GM19351 (cell line): Measurements from ENCODE around the gene SEBOX.
A peak's percentile ranks its signal among the peaks of the same experiment; 100 is the strongest.

Experiments used
- ATAC-seq: cut with Tn5 transposase; IDR thresholded peaks from one replicate; pipeline ENCODE4 v1.9.1; 2021; ENCODE audit warnings: mild to moderate bottlenecking, moderate library complexity; ENCODE audit not compliant: unreplicated experiment

SEBOX gene

DNA sequence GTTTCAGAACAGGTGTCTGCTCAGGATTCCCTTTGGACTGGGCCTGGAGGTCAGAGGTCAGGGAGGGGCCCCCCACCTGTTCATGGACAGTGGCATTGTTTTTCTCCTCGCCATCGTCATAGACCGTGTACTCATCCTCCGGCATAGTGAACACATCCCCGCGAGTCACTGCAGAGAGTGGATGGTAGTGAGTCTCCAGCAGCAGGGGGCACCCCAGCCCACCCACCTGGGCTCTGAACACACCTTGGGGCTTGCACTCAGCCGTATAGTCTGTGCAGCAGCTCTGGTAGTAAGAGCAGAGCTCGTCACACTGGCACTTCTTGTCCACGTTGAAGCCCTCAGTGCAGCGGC is 4.7 kb upstream of the SEBOX start:
- ATAC-seq: no peak

GRCh38 chr17:28368915-28369683 is 4.1 kb upstream of the SEBOX start:
- no peak for ATAC-seq

DNA sequence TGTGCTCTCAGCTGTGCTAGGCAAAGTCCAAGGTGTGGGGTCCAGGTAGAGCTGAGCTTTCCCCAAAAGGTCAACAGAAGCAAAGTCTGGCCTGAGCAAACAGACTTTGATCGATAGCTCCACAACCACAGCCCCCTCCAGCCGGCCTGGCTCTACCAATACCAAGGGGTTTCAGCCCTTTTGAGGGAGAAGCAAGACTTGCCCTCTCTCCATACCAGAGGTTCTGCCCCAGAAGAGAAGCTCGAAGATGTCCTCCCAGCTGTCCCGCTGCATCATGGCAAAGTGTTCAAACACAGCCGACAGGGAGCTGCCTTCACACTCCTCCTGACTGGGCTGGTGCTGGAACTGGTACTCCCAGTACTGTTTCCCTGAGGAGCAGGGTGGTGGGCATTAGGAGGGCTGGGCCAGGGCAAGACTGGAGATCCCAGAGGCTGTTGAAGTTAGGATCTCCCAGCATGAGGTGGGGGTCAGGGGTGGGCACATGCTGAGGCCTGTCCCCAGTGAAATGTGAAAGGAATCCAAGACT is 3.4 kb upstream of the SEBOX start:
- ATAC-seq: no peak

GRCh38 chr17:28367641-28368305 is 2.8 kb upstream of the SEBOX start:
- no peak for ATAC-seq

DNA sequence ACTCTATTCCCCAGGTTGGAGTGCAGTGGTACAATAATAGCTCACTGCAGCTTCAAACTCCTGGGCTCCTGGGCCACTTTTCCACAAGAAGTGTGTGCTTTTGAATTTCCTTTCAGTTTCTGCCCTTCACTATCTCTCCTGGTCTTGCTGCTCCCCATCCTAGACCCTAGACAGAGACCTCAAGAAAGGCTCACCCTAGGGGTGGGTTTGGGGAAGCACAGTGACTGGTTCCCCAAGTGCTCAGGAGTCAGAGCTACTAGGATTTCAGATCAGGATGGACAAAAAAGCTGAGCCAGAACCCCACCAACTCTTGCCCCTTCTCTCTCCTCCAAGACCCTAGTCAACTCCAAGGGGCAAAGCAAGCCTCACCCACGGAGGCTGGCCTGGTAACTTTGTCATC is 1.6 kb upstream of the SEBOX start:
- no peak for ATAC-seq

- no peak for ATAC-seq
Observed at GRCh38 chr17:28365487-28365886, 488 bp upstream of the SEBOX start.

- ATAC-seq: no peak
Observed at GRCh38 chr17:28363776-28364650, 986 bp downstream of the SEBOX start.

DNA sequence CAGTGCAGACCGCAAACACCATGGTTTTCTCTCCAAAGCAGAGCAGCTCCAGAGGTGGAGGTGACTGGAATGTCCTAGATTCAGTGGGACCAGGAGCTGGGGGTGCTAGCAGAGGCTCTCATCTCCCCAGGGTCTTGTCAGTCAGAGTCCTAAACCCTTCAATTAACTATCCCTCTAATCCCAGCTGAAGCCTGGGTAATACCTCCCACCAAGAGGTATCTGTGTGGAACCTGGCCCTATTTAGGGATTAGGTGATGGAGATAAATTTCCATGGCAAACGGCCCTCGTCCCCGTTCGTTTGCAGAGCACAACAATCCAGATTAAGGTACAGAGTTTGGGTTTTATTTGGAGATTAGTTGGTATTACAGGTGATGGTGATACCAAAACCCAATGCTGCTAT is 1.8 kb downstream of the SEBOX start:
- no peak for ATAC-seq

DNA sequence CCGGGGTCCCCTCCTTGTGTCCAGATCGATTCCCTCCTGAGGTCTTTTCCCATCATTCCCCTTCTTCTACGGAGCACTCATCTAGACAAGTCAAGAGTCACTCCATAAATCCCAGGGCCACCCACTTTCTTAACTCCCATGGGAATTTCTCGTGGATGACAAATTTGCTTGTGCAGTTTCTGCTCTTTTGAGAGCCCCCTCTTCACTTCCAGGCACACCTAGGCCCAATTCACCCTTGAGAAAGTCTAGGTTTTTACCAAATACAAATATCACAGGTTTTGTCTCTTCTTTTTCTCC is 7.2 kb downstream of the SEBOX start:
- no peak for ATAC-seq

- peak; percentile 95 for ATAC-seq
Observed at GRCh38 chr17:28357061-28357900, 7.7 kb downstream of the SEBOX start, which contains the start of gene POLDIP2. Gene POLDIP2 (minus strand): TSS chr17:28357527. CDS start chr17:28357448, 79 bp downstream.

DNA sequence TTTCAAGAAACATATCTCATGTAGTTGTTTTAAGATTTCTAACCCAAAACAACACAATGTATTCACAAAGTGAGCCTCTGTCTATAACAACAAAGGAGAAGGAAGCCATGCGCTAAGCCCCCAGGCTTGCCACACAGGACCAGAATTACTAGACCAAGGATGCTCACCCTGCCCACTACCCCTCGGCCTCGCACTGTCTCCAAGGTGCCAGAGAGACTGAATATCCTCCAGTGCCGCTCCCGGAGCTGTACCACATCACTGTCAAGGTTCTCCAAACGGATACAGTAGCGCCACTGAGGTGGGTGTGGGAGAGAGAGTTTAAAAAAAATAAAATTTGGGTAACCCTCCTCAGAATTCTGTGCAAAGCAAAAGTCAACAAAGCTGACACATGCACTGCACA is 14.7 kb downstream of the SEBOX start:
- no peak for ATAC-seq

DNA sequence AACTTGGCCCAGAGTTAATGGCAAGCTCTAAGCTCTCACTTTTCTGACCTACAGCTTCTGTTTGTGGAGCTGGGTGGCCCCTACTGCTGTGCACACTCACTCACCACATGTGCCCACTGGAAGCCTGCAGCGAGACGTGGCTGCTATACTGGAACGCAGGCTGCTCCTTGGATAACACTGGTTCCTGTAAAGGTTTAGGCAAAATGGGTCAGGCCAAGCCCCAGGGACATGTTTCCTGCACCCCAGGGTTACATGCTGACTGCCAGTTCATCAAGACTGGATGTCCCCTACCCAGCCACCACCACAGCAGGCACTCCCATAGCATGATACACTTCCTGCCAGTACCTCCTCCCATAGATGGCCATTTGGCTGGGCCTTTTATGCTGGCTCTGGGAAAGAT is 16.0 kb downstream of the SEBOX start:
- no peak for ATAC-seq

DNA sequence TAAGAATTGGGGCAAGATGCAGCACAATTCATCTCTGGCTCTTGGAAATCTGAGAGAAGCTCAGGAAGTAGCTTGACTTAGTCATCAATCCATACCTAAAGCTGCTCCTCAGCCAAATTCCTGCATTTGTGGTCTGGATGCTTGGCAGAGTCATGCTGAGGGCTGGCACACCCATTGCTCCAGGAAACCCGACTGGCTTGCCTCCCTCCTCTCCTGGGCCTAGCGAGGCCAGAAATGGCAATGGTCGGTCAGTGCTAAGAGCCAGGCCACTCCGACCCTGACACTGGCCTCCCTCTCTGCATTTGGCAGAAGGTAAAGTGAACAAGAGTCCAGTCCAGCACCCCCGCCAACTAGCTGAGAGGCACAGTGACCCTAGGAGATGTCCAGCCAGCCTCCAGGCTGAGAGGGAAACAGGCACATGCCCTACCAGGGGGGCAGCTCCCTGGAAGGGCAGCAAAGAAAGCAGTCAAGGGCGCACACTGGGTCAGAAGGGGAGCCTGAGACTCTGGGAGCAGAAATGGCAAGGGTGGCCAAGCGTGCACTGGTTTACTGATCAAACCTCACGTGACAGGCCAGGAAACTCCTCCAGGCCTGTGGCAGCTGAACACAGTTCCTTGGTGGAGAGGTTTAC is 17.6 kb downstream of the SEBOX start:
- ATAC-seq: no peak

GRCh38 chr17:28346746-28347246 is 18.2 kb downstream of the SEBOX start:
- ATAC-seq: no peak

DNA sequence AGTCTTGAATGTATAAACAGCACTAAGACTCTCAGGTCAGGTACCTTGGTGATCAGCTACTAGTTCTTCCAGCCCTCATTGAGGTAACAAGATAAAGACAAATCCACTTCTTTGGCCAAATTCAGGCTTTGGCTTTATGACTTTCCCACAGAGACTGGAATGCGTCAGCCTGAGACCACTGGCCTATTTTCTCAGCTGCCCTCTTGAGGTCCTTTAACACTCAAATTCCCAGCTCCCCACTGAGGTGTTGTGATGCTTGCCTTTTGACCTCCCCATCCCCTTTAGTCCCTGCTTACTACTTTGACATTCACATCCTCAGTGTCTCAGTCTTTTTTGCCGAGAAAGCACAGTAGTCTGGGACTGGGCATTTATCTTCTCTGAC is 18.8 kb downstream of the SEBOX start:
- no peak for ATAC-seq

DNA sequence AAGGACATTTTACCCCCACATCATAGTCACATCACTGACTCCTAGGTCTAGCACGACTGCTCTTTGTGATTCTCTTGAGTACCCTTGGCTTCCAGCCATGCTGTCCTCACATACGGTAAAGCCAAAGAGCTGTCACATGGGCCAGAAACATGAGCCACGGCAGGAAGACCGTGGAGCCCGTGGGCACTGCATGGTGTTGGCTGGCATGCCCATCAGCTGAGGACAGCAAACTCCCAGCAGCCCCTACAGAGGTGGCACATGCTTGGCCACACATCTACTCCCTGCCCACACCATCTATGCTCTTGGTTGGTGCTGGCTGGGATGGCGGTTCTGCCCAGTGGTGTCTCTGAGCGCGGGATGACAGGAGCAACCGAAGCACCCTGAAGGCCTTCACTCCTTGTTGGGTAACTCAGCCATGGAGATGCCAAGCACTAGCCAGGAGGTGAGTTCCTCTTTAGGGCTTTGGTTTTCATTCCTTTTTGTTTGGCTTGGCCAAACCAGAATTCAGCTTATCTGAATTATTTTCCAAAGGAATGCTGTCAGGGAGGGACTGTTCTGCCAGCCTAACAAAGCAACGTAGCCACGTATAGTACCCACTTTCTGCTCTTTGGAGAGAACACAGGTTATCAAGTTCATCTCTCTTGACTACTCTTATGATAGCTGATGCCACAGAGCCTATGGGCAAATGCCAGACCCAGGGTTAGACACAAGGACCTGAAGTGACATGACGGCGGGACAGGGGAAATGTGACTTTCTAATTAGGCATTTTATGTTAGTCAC is 19.4 kb downstream of the SEBOX start:
- no peak for ATAC-seq

- ATAC-seq: no peak
Observed at GRCh38 chr17:28344435-28344901, 20.5 kb downstream of the SEBOX start.

- no peak for ATAC-seq
Observed at GRCh38 chr17:28344011-28344410, 21.0 kb downstream of the SEBOX start.

DNA sequence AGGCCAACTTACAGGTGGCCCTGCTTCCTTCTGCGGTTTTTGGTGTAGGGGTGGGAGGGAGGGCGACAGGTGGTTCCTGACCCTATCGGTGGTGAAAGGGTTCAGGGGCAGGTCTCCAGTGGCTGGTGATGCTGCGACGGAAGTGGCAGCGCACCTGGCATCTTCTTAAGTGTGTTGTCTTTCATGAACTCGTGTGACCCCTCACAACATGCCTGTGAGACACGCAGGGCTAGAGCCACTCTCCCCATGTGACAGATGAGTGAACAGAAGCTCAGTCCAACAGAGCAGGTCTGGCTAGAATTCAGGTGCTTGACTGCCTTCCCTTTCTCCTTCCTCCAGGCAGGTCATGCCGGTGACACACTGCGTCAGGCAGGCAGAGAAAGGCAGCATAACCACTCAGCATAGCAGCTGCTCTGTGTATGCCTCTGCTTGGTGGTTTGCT is 21.5 kb downstream of the SEBOX start:
- no peak for ATAC-seq
